NCI-H345 (cell line): Measurements from ENCODE around the gene B3GNT3.
A peak's percentile ranks its signal among the peaks of the same experiment; 100 is the strongest.

Experiments used
- DNase-seq: peaks from one replicate; lab custom pipeline; 2025; lab: John Stamatoyannopoulos, UW

Gene B3GNT3

GRCh38 chr19:17834350-17835181 is 39.6 kb downstream of the B3GNT3 start:
- no peak for DNase-seq

GRCh38 chr19:17835182-17836006 is 40.5 kb downstream of the B3GNT3 start:
- peak; percentile 6 for DNase-seq

GRCh38 chr19:17836530-17836929 is 41.6 kb downstream of the B3GNT3 start:
- no peak for DNase-seq

- DNase-seq: no peak
Measured at GRCh38 chr19:17837972-17838371, 43.0 kb downstream of the B3GNT3 start.

- no peak for DNase-seq
Measured at GRCh38 chr19:17840019-17840418, 45.1 kb downstream of the B3GNT3 start.

- peak; percentile 34 for DNase-seq
Measured at GRCh38 chr19:17841371-17841809, 46.5 kb downstream of the B3GNT3 start.

GRCh38 chr19:17841810-17842662 is 47.1 kb downstream of the B3GNT3 start:
- peak; percentile 88 for DNase-seq

GRCh38 chr19:17842663-17843291 is 47.8 kb downstream of the B3GNT3 start:
- no peak for DNase-seq

GRCh38 chr19:17843292-17843827 is 48.4 kb downstream of the B3GNT3 start:
- DNase-seq: no peak

- DNase-seq: no peak
Measured at GRCh38 chr19:17843908-17844490, 49.1 kb downstream of the B3GNT3 start.

- DNase-seq: no peak
Measured at GRCh38 chr19:17846146-17846545, 51.2 kb downstream of the B3GNT3 start.

- DNase-seq: no peak
Measured at GRCh38 chr19:17847538-17848366, 52.8 kb downstream of the B3GNT3 start, which contains the start of gene JAK3. TSS of gene JAK3 (minus strand) at chr19:17847982. CDS start at chr19:17844417, 3,565 bp downstream.

- DNase-seq: no peak
Measured at GRCh38 chr19:17848595-17849292, 53.8 kb downstream of the B3GNT3 start.

GRCh38 chr19:17854061-17854460 is 59.1 kb downstream of the B3GNT3 start:
- no peak for DNase-seq

GRCh38 chr19:17855280-17856152 is 60.6 kb downstream of the B3GNT3 start:
- peak; percentile 65 for DNase-seq

GRCh38 chr19:17859533-17860330 is 64.8 kb downstream of the B3GNT3 start, which contains the start of gene RPL18A:
TSS of gene RPL18A (plus strand) at chr19:17859910. CDS start at chr19:17859957, 47 bp downstream.
- DNase-seq: peak; percentile 99

- DNase-seq: no peak
Measured at GRCh38 chr19:17860331-17860992, 65.5 kb downstream of the B3GNT3 start.
